CD4-positive, alpha-beta T cell treated with Interleukin-17A for 1 hour (primary cell): ENCODE data around the gene WNT4.
A peak's percentile ranks its signal among the peaks of the same experiment; 100 is the strongest.

Experiments used
- DNase-seq: peaks from one replicate; pipeline ENCODE4 v3.0.0-alpha.2; 2020

The WNT4 gene

DNA sequence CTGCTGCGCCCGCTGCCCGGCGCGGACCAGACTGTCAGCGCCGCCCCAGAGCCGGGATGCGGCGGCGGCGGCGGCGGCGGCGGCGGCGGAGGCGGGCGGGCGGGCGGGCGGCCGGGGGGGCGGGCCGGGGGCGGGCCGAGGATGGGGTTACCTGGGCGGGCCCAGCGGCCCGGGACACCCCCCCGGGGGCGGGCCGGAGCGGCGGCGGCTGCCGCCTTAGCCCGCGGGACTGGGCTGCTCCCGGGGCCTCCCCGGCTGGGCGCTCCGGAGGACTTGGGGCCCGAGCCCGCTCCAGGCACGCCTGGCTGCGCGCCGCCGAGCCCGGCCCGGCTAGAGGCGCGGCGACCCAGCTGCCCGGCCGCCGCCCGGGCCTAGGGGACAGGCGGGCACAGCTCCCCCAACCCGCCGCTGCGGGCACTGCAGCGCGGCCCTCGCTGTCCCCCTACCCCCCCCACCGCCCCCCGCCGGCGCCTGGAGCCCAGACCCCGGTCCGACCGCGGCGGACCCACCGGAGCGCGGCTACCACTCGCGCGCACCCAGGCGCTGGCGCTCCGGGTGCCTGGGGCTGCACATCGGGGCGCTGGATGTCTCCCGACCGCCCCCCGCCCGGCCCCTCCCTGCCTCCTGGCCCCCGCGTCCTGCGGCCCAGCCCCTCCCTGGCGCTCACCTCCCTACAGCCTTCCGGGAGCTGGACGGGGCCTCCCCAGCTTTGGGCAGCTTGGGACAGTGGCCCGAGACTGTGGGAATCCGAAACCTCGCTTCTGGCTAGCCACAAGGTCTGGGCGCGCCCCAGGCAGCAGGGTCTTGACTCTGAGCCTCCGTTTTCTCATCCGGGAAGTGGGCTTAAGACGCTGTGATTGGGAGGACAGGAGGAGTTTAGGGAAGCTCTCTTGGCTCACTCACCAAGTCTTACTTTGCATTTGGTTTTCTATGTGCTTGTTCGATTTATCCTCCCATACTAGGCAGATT is at the start of gene WNT4:
TSS of gene WNT4 (minus strand) at position 33 of the 969 bp plus-strand sequence. CDS start 175 bp downstream, outside the sequence.
- peak; percentile 18 for DNase-seq

GRCh38 chr1:22190731-22191130 is 47.8 kb upstream of the WNT4 start:
- DNase-seq = no peak

- no peak for DNase-seq
Measured at GRCh38 chr1:22190251-22190650, 47.4 kb upstream of the WNT4 start.

- DNase-seq = no peak
Measured at GRCh38 chr1:22189619-22190018, 46.7 kb upstream of the WNT4 start.

- DNase-seq = no peak
Measured at GRCh38 chr1:22188914-22189313, 46.0 kb upstream of the WNT4 start.

DNA sequence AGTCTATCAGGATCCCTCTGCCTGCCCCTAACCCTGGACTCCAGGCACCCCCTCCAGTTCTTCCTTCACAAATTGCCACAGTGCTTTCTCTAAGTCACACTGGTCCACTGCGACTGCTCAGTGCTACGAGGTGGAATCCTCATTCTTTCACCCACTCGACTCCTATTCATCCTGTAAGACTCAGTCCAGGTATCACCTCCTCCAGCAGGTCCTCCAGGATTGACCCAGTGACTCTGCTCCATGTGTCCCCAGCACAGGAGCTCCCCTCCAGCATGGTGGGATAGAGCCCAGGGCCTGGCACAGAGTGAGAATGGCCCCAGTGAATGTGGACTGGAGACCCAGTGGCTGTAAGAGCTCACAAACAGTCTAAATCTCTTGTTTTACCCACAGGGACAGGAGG is 45.5 kb upstream of the WNT4 start:
- no peak for DNase-seq

DNA sequence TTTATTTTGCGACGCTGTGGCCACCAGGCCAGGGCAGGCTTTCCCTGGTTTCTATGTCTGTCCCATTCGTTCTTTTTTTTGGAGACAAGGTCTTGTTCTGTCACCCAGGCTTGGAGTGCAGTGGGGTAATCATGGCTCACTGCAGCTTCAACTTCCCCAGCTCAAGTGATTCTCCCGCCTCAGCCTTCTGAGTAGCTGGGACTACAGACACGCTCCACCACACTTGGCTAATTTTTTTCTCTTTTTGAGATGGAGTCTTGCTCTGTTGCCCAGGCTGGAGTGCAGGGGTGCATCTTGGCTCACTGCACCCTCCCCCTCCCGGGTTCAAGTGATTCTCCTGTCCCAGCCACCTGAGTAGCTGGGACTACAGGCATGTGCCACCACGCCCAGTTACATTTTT is 43.4 kb upstream of the WNT4 start:
- DNase-seq = no peak

- DNase-seq = no peak
Measured at GRCh38 chr1:22184892-22185612, 42.2 kb upstream of the WNT4 start.

GRCh38 chr1:22184454-22184853 is 41.6 kb upstream of the WNT4 start:
- no peak for DNase-seq

- DNase-seq = no peak
Measured at GRCh38 chr1:22182715-22183114, 39.8 kb upstream of the WNT4 start.

DNA sequence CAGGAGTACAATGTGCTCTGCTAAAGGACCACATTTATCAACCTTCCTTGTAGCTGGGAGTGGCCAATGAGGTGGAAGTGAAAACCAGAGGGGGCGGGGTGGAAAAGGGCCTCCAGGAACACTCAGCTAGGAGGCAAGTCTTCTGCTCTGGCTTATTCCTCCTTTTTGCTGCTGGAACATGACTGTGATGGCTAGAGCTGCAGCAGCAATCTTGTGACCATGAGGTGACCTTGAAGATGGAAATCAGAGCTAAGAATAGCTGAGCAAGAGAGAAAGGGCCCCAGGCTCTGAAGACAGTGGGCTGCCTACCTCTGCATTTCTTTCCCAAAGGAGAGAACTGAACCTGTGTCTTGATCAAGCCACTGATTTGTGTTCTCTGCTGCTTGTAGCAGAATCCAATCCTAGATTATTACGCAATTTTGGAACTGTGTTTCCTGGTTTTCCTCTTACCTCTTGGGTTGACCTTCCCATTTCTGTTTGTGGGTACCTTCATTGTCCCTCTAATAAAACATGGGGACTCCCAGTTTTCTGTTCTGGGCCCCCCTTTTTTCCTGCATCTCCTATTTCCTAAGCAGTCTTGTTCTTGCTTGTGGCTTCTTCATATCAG is 36.4 kb upstream of the WNT4 start:
- no peak for DNase-seq

GRCh38 chr1:22177354-22178003 is 34.6 kb upstream of the WNT4 start:
- no peak for DNase-seq

GRCh38 chr1:22176258-22176657 is 33.4 kb upstream of the WNT4 start:
- no peak for DNase-seq

DNA sequence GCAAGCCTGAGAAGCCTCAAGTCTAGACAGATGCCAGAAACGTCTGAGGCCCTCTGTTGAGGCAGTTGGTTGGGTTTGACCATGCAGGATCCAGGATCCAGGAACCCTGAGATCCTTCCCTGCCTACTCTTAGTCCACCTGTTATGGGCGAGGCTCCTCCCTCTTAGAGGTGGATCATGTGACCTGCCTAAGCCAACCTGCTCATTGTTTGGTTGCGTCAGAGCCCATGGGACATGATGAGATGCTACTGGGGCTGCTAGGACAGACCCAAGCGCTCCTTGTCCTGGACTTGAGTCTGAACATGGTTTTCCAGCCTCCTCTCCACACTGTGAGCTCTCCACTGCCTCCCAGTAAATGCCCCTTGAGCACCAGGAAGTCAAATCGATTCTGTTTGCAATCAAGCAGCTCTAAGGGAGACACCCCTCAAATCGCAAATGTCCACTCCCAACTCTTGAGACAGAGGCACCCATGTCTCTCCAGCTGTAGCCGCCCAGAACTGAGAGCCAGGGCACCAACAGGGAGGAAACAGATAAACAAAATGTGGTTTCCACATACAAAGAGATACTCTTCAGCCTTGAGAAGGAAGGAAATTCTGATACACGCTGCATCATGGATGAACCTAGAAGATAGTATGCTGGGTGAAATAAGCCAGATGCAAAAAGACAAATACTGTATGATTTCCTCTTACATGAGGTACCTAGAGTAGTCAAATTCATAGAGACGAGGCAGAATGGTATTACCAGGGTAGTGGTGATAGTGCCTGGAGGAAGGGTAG is 31.7 kb upstream of the WNT4 start:
- no peak for DNase-seq

DNA sequence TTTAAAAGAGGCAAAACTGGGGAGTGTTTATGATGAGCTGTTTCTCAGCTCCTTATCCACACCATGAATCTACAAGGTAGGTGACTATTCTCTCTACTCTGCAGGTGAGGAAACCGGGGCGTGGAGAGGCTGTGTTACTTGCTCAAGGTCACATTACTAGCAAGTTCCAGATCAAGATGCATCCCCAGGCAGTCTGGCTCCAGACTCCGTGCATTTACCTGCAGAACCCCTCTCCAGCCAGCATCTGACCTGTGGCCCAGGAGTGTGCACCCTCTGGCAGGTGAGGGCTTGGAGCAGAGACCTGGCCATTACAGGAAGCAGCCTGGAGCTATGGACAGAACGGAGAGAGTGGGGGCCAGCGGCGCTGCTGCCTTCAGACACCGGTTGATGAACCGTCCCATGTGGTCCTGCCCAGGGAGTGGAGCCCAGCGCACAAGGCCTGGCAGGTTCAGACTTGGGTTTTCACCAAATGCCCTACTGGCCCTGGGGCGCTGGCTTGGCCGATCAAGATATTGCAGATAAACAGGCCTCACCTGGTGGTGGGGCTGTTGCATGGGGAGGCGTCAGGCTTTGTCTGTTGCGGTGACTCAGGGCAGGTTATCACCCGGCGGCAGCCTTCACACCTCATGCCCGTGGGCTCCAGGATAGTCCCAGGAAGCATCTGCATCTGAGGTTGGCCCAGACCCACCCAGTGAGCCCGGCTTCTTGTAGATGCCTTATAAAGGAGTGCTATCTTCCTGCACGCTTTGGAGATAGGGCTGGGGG is 29.2 kb upstream of the WNT4 start:
- DNase-seq = no peak

DNA sequence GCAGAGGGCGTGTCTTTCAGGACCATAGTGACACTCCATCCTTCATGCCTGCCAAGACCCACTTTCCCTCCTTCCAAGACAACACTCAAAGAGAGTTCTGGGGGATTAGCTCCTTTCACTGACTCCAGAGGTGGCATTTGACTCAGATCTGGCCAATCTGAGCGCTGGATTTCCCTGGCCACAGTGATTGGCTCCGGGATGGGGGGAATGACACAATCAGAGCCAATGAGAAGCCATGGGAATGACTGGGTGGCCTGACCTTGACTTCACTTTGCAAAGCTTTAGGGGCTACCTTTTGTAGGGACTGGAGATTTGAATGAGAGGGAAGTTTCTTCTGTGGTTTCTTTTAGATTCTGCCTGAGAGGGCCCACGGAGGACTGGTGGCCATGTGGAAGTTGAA is 26.9 kb upstream of the WNT4 start:
- DNase-seq = no peak

GRCh38 chr1:22168412-22168973 is 25.6 kb upstream of the WNT4 start:
- no peak for DNase-seq

- no peak for DNase-seq
Measured at GRCh38 chr1:22166439-22166838, 23.5 kb upstream of the WNT4 start.

GRCh38 chr1:22164841-22165808 is 22.2 kb upstream of the WNT4 start:
- DNase-seq = no peak

GRCh38 chr1:22163564-22163963 is 20.7 kb upstream of the WNT4 start:
- DNase-seq = no peak
